Mesothelial cell of epicardium (in vitro differentiated cells): Measurements from ENCODE around the gene TEX35. TPM values are rescaled to one million over a fixed set of nuclear protein-coding genes. Genes with fewer than 3 reads are reported as not detected.
"Not testable (repeated sequence)": the region's sequence is repeated elsewhere in the genome, so short reads cannot be mapped to it uniquely, and the experiment has no call there.

Source experiments
- DNase-seq, 2 experiments: peaks; one replicate each; pipeline ENCODE4 v3.0.0; 2021; ENCODE audit warnings: low spot score in 2 of 2; ENCODE audit not compliant: unreplicated experiment in 2 of 2
- H3K27ac Mint-ChIP-seq: 2 replicates; pipeline ENCODE4 v1.8.0; 2021; ENCODE audit warnings: mixed read lengths
- H3K27me3 Mint-ChIP-seq: 2 replicates; pipeline ENCODE4 v1.8.0; 2021; ENCODE audit warnings: low read depth, mixed read lengths
- H3K36me3 Mint-ChIP-seq: 2 replicates; pipeline ENCODE4 v1.8.0; 2021; ENCODE audit warnings: mixed read lengths
- H3K4me1 Mint-ChIP-seq: 2 replicates; pipeline ENCODE4 v1.8.0; 2021; ENCODE audit warnings: mixed read lengths
- H3K4me3 Mint-ChIP-seq: 2 replicates; pipeline ENCODE4 v1.8.0; 2021; ENCODE audit warnings: mild to moderate bottlenecking, moderate library complexity, mixed read lengths
- H3K9me3 Mint-ChIP-seq: 2 replicates; pipeline ENCODE4 v1.8.0; 2021; ENCODE audit warnings: mixed read lengths
- total RNA-seq: library from RNA; stranded (reverse); gene quantifications from 3 replicates; pipeline ENCODE4 v1.2.1, GENCODE V29; 2021
- TF ChIP-seq, protein P1 (sequence below): fragments of 200-600 bp; sonication (generic); IDR thresholded peaks from one replicate; pipeline ENCODE4 v1.5.0; 2021; ENCODE audit warnings: antibody characterized with exemption; ENCODE audit not compliant: unreplicated experiment

Gene TEX35
- total RNA-seq, 1 donor from 2014 or later, result not detected

DNA sequence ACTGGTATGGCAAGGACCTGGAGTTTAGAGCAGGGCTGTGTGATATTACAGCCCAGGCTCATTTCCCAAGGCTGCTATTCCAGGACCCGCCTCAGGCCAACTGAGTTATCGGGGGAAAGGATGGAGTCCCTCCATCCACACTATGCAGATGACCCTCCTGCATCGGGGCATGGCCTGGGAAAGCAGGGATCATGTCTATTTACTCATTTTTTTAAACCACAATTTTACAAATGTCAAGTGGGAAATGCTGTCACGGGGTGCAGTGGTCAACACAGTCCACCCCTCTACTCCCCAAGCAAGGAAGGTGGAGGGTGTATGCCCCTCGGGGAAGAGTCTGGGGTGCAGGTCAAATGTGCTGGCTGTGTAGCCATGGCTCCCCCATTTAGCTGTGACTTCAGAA is 10.1 kb upstream of the TEX35 start:
- H3K9me3 Mint-ChIP-seq, result no peaks in the 10 kb centered on the region
- no peaks in the 10 kb centered on the region for H3K36me3 Mint-ChIP-seq
- H3K4me3 Mint-ChIP-seq, result no peak overlapping the region
- no peak for DNase-seq
- H3K4me1 Mint-ChIP-seq, result no peaks in the 10 kb centered on the region
- no peak overlapping the region for H3K27ac Mint-ChIP-seq
- TF ChIP-seq, protein P1, sequence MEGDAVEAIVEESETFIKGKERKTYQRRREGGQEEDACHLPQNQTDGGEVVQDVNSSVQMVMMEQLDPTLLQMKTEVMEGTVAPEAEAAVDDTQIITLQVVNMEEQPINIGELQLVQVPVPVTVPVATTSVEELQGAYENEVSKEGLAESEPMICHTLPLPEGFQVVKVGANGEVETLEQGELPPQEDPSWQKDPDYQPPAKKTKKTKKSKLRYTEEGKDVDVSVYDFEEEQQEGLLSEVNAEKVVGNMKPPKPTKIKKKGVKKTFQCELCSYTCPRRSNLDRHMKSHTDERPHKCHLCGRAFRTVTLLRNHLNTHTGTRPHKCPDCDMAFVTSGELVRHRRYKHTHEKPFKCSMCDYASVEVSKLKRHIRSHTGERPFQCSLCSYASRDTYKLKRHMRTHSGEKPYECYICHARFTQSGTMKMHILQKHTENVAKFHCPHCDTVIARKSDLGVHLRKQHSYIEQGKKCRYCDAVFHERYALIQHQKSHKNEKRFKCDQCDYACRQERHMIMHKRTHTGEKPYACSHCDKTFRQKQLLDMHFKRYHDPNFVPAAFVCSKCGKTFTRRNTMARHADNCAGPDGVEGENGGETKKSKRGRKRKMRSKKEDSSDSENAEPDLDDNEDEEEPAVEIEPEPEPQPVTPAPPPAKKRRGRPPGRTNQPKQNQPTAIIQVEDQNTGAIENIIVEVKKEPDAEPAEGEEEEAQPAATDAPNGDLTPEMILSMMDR, result no peak
- H3K27me3 Mint-ChIP-seq, result no peaks in the 10 kb centered on the region

DNA sequence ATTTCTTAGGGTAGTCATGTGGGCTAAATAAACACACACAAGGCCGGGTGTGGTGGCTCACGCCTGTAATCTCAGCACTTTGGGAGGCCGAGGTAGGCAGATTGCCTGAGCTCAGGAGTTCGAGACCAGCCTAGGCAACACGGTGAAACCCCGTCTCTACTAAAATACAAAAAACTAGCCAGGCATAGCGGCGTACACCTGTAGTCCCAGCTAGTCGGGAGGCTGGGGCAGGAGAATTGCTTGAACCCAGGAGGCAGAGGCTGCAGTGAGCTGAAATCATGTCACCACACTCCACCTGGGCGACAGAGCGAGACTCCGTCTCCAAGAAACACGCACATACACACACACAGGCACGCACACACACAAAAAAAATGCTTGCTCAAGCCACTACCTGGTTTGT is 9.6 kb upstream of the TEX35 start:
- H3K4me1 Mint-ChIP-seq, DNase-seq, H3K9me3 Mint-ChIP-seq, H3K36me3 Mint-ChIP-seq, H3K27ac Mint-ChIP-seq, H3K4me3 Mint-ChIP-seq, H3K27me3 Mint-ChIP-seq: not testable (repeated sequence)

DNA sequence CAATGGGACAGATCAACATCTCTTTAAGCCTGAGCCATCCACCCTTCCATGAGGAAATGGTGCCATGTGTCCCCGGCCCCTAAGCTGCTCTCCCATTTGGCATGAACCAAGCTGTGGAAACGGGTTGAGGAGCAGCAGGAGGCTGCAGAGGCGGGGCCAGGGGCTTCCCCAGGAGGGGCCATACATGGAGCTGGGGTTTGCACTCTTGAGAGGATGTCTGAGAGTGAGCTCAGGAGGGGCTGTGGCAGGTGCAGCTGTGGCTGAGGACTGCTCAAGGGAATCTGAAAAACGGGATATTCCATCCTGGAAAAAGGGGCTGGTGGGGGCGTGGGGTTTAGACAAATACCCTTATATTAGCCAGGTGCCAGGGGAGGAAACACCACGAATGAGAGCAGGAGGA is 9.1 kb upstream of the TEX35 start:
- H3K4me3 Mint-ChIP-seq, result no peak overlapping the region
- H3K4me1 Mint-ChIP-seq, result no peaks in the 10 kb centered on the region
- no peak for DNase-seq
- no peaks in the 10 kb centered on the region for H3K9me3 Mint-ChIP-seq
- H3K27ac Mint-ChIP-seq, result no peak overlapping the region
- H3K36me3 Mint-ChIP-seq, result no peaks in the 10 kb centered on the region
- TF ChIP-seq, protein P1, result no peak
- no peaks in the 10 kb centered on the region for H3K27me3 Mint-ChIP-seq

DNA sequence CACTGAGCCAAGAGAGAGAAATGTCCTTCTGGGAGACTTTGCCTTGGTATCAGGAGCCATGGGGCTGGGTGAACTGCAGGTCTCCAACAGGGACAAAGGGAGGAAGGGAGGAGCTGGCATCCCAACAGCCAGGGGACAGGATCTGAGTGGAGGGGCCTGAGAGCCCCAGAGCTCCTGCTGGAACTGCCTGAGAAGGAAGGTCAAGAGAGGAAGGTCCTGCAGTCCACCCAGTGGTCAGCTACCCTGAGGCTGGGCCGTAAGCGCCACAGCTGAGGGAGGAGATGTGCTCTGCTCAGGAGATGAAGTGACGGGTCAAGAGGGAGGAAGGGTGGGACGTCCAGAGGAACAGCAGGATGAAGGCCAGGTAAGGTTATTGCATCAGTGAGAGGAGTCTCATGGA is 8.6 kb upstream of the TEX35 start:
- no peaks in the 10 kb centered on the region for H3K9me3 Mint-ChIP-seq
- no peaks in the 10 kb centered on the region for H3K27me3 Mint-ChIP-seq
- H3K27ac Mint-ChIP-seq, result no peak overlapping the region
- H3K4me3 Mint-ChIP-seq, result no peak overlapping the region
- TF ChIP-seq, protein P1, result no peak
- DNase-seq, result no peak
- peaks cover 4% of the 10 kb centered on the region for H3K4me1 Mint-ChIP-seq
- H3K36me3 Mint-ChIP-seq, result no peaks in the 10 kb centered on the region

DNA sequence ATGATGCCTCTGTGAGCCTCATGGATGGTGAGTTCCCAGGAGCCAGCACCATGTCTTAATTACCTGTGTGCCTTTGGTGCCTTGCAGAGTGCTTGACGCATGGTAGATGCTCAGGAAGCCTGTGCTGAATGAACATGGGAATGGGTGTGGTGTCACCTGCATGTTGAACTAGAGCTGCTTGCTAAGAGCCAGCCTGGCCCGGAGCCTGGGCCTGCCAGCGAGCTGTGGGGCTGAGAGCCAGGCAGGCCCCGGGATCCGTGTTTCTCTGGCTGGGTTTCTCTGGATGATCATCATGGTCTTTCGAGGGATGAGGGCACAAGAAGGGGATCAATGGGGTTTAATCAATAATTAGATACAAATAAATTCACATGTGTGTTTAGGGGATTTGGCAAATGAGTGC is 6.7 kb upstream of the TEX35 start:
- Mint-ChIP-seq H3K36me3 (no peaks in the 10 kb centered on the region), H3K27me3 (no peaks in the 10 kb centered on the region), H3K4me1 (peaks cover 13% of the 10 kb centered on the region), H3K9me3 (no peaks in the 10 kb centered on the region), H3K4me3 (no peak overlapping the region), H3K27ac (no peak overlapping the region)
- no peak for DNase-seq
- TF ChIP-seq, protein P1, result no peak

DNA sequence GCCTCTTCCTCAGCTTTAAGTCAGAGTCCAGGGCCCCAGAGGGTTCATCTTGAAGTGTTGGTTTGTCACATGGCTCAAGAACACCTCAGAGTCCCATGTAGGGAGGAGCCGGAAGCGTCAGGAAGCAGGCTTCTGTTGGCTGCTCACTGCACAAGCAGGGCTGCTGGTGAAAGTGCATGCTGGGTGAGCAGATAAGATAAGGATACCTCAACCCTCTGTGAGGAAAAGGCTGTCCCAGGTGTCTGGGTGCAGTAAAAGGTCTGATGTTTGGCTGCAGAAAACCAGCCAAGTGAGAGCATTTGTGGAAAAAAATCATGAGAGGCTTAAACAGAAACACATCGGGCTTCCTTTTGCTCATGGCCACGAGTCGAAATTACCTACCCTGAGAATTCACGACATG is 6.2 kb upstream of the TEX35 start:
- no peak for DNase-seq
- no peaks in the 10 kb centered on the region for H3K36me3 Mint-ChIP-seq
- no peaks in the 10 kb centered on the region for H3K9me3 Mint-ChIP-seq
- TF ChIP-seq, protein P1, result no peak
- H3K4me3 Mint-ChIP-seq, result no peak overlapping the region
- no peak overlapping the region for H3K27ac Mint-ChIP-seq
- H3K27me3 Mint-ChIP-seq, result no peaks in the 10 kb centered on the region
- H3K4me1 Mint-ChIP-seq, result peaks cover 13% of the 10 kb centered on the region
